H1 (cell line): Measurements from ENCODE around the gene ARL10. TPM values are rescaled to one million over a fixed set of nuclear protein-coding genes. Genes with fewer than 3 reads are reported as not detected.

ENCODE experiments used
- polyA plus RNA-seq, 7 experiments: library from polyadenylated mRNA; depleted of rRNA in 3 of 7; stranded (reverse) in 5 of 7; unstranded in 2 of 7; fragments of >200 nt in 5 of 7; fragments of 200-250 nt in 2 of 7; gene quantifications; 1 replicate in 5 of 7; 2 replicates in 1 of 7; 4 replicates in 1 of 7; pipeline versions ENCODE4 v1.2.1 to v1.2.3, GENCODE V29; 2011 to 2013; ENCODE audit warnings: missing spikeins in 2 of 7, mixed read lengths in 2 of 7
- total RNA-seq: library from RNA; stranded (reverse); fragmentation: NEBNext Ultra II Directional; extraction: Animal tissue kit (Norgen Biotek cat#: 25700); gene quantifications from 2 replicates; pipeline ENCODE4 v1.2.1, GENCODE V29; 2021
- TF ChIP-seq, protein P1 (sequence below), 3 experiments: IDR thresholded peaks; 1 replicate in 2 of 3; 2 replicates in 1 of 3; pipeline versions ENCODE4 v1.5.1 to v1.6.1; 2011; ENCODE audit warnings: low read length in 3 of 3, mild to moderate bottlenecking in 3 of 3, inconsistent platforms in 2 of 3, low read depth in 1 of 3, moderate library complexity in 1 of 3; ENCODE audit not compliant: insufficient read depth in 1 of 3; ENCODE audit errors: control extremely low read depth in 1 of 3

Gene ARL10
- total and polyA plus RNA-seq, 2 of the 8 experiments (the other 6 are each of a cell fraction or from before 2014, with no cell fraction given), result 3.1 to 7.4 TPM

DNA sequence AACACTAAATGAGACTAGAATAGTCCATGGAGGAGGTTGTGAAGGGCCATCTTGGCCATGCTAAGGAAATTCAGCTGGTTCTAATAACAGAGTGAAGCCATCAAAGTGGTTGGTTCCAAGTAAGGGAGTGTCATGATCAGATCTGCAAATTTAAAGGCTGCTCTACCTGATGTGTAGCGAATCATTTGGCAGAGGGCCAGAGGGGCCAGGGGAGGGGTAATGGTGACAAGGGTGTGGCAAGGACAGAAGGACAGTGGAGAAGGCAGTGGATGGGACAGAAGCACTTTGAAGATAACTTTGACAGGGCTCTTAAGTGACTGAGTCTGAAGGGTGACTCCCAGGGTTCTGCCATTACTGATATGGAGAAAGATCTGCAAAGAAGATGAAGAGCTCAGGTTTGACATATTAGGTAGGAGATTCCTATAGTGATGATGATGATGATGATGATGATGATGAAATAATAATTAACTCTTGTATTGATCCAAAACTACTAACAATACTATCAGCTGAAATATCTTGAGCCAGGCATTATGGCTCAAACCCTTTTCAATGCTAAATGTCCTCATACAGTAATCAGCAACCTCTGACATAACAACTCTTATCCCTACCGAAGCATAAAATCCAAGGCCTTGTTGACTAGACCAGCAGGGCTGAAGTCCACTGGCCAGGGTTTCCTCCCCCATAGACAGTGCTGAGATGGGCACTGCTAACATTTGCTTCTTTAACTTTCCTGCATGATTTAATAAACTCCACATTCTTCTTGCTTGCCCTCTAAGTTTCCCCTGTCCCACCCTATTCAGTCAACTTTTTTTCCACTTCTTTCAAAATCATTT is 23.7 kb upstream of the ARL10 start (continued):
- TF ChIP-seq, protein P1, sequence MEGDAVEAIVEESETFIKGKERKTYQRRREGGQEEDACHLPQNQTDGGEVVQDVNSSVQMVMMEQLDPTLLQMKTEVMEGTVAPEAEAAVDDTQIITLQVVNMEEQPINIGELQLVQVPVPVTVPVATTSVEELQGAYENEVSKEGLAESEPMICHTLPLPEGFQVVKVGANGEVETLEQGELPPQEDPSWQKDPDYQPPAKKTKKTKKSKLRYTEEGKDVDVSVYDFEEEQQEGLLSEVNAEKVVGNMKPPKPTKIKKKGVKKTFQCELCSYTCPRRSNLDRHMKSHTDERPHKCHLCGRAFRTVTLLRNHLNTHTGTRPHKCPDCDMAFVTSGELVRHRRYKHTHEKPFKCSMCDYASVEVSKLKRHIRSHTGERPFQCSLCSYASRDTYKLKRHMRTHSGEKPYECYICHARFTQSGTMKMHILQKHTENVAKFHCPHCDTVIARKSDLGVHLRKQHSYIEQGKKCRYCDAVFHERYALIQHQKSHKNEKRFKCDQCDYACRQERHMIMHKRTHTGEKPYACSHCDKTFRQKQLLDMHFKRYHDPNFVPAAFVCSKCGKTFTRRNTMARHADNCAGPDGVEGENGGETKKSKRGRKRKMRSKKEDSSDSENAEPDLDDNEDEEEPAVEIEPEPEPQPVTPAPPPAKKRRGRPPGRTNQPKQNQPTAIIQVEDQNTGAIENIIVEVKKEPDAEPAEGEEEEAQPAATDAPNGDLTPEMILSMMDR (IDR thresholded peaks at IDR 0.05; ENCODE audit: control extremely low read depth in 1 of 3, insufficient read depth in 1 of 3, low read depth in 1 of 3, low read length in 3 of 3), result no peak
